Pulmonary artery endothelial cell (primary cell): ENCODE measurements around the gene ATAD3B. TPM values are rescaled to one million over a fixed set of nuclear protein-coding genes. Genes with fewer than 3 reads are reported as not detected.
"Not testable (repeated sequence)": the region's sequence is repeated elsewhere in the genome, so short reads cannot be mapped to it uniquely, and the experiment has no call there.

Source experiments
- DNase-seq: peaks from one replicate; pipeline ENCODE4 v3.0.0-alpha.2; 2011; ENCODE audit warnings: low read depth, low spot score
- total RNA-seq: library from RNA; depleted of rRNA; stranded (reverse); fragments of >200 nt; gene quantifications from 2 replicates; pipeline ENCODE4 v1.2.3, GENCODE V29; 2014

Gene ATAD3B
- 23.6 and 32.2 TPM in 2 replicates for total RNA-seq

DNA sequence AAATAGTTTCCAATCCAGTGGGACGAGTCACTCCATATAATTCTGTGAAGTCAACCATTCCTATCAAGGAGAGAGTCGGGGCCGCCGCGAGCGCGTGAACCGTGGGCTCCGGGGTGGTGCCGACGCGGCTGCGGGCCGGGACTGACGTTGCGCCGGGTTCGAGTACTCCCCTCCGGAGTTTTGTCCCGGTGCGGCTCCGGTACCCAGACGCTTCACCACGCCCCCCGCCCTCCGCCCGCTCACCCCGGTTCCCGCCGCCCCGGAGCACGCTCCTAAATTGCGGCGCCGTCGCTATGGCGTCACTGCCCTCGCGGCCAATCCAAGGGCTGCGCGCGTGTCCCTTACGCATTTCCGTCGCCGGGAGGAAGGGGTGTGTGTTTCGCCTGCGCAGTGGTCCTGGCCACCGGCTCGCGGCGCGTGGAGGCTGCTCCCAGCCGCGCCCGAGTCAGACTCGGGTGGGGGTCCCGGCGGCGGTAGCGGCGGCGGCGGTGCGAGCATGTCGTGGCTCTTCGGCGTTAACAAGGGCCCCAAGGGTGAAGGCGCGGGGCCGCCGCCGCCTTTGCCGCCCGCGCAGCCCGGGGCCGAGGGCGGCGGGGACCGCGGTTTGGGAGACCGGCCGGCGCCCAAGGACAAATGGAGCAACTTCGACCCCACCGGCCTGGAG is at the start of gene ATAD3B:
TSS of gene ATAD3B (plus strand) at position 377 of the 664 bp plus-strand sequence. CDS start at position 497, 120 bp downstream.
- DNase-seq, result peak; percentile 72

DNA sequence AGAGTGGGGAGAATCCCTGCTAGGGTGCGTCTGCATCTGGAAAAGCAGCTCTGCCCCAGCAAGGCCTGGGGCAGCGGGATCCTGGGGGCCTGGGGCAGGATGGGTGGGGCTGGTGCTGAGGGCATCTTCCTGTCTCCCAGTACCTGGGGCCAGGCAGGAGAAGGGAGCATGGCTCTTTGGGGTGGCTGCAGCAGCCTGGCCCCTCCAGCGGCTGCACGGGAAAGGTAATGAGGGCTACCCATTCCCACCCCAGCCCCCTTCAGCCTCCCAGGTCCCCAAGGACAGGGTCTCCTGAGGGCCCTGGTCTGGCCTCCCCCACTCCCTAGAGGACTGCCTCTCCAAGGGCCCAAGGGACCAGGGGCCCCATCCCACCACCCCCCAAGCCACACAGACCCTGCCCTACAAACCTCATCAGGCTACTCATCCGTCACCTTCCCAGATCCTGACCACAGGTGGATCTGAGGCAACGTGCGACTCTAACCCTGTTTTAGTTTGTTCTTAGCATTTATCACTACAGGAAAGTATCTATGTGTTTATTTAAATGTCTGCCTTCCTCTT is 49.6 kb upstream of the ATAD3B start:
- no peak for DNase-seq

DNA sequence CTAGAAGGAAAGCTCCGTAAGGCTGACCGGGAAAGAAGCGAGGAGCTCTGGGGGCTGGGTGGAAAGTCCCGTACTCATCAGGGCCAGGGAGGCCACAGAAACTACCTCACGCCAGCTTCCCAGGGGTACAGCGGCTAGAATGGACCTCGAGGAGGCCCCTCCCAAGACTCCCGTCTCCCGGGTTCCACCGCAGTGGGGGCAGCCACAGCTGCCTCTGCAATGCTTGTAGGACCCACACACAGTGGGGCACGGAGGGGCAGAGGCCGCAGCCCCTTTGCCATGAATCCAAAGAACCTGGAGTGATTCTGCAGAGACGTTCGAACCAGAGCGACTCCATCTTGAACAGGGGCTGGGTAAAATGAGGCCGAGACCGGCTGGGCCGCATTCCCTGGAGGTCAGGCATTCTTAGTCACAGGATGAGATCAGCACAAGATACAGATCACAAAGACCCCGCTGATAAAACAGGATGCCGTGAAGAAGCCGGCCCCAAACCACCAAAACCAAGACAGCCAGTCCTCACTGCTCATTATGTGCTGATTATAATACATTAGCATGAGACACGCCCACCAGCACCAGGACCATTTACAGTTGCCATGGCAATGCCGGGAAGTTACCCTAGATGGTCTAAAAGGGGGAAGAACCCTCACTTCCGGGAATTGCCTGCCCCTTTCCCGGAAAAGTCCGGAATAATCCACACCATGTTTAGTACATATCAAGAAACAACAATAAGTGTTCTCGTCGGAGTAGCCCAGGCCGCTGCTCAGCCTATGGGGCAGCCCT is 48.9 kb upstream of the ATAD3B start:
- no peak for DNase-seq

DNA sequence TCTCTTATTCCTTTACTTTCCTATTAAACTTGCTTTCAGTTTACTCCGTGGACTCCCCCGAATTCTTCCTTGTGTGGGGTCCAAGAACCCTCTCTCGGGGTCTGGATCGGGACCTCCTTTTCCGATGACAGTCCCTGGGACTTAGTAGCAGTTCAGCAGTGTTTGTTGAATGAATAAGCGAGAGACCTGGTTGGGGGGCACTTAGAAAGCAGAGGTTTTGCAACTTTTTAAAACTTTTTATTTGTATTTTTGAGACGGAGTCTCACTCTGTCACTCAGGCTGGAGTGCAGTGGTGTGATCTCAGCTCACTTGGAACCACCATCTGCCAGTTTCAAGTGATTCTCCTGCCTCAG is 48.3 kb upstream of the ATAD3B start:
- no peak for DNase-seq

DNA sequence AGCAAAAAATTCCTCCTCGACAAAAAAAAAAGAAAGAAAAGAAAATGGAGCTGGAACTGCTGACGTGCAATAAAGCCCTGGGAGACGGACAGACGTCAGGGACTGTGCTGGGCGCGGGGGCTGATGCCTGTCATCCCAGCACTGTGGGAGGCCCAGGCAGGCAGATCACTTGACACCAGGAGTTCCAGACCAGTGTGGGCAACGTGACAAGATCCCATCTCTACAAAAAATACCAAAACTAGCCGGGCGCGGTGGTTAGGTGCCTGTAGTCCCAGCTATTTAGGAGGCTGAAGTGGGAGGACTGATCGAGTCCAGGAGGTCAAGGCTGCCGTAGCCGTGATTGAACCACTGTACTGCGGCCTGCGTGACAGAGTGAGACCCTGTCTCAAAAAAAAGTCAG is 46.9 kb upstream of the ATAD3B start:
- DNase-seq, result no peak

DNA sequence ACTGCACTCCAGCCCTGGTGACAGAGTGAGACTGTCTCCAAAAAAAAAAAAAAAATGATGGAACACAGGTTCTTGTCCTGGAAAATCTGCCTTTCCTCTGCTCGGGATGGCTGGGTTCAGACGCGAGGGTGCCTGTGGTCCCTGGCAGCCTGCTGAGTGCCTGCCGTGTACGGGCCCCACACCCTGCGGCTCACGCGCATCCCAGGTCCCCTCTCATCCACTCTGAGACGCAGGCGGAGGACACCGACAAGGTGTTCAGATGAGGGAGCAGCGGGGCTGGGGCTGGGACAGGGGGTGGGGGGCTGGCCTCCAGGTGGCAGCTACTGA is 46.2 kb upstream of the ATAD3B start:
- no peak for DNase-seq

GRCh38 chr1:1425753-1426495 is 45.6 kb upstream of the ATAD3B start:
- no peak for DNase-seq

- no peak for DNase-seq
Measured at GRCh38 chr1:1426496-1427105, 45.0 kb upstream of the ATAD3B start.

- DNase-seq, result no peak
Measured at GRCh38 chr1:1427106-1427819, 44.3 kb upstream of the ATAD3B start.

- no peak for DNase-seq
Measured at GRCh38 chr1:1427820-1428148, 43.8 kb upstream of the ATAD3B start.

DNA sequence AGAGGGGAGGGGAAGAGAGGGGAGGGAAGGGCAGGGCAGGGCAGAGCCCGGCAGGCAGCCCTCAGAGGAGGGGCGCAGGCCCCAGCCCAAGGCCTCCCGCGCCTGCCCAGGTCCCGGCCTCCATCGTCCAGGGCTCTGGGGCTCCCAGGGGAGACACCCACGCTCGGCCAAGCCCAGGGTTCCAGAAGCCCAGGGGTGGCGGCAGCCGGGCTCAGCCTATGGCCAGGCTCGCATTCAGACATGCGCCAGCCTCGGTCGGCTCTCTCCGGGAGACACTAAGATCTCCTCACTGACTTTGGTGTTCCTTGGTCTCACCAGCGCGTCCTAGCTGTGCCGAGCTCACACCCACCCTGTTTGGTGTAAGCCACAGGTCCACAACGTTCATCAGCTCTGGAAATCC is 43.4 kb upstream of the ATAD3B start:
- no peak for DNase-seq

DNA sequence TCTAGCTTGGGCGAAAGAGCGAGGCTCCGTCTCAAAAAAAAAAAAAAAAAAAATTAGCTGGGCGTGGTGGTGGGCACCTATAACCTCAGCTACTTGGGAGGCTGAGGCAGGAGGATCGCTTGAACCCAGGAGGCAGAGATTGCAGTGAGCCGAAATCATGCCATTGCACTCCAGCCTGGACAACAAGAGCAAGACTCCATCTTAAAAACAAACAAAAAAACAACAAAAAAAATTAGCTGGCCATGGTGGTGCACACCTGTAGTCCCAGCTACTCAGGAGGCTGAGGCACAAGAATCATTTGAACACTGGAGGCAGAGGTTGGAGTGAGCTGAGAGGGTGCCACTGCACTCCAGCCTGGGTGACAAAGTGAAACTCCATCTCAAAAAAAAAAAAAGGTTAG is 42.6 kb upstream of the ATAD3B start:
- DNase-seq, result not testable (repeated sequence)

DNA sequence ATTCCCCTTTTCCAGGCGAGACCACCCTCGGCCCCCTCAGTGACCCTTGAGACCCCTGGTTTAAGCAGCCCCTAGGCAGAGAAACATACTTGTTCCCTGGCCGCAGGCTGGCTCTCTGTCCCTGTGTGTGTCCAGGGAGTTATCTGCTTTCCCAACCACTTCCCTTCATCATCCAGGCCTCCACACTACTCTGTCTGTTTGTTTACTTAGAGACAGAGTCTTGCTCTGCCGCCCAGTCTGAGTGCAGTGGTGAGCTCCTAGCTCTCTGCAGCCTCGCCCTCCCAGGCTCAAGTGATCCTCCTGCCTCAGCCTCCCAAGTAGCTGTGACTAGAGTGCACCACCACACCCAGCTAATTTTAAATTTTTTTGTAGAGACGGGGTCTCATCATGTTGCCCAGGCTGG is 41.9 kb upstream of the ATAD3B start:
- DNase-seq, result no peak

DNA sequence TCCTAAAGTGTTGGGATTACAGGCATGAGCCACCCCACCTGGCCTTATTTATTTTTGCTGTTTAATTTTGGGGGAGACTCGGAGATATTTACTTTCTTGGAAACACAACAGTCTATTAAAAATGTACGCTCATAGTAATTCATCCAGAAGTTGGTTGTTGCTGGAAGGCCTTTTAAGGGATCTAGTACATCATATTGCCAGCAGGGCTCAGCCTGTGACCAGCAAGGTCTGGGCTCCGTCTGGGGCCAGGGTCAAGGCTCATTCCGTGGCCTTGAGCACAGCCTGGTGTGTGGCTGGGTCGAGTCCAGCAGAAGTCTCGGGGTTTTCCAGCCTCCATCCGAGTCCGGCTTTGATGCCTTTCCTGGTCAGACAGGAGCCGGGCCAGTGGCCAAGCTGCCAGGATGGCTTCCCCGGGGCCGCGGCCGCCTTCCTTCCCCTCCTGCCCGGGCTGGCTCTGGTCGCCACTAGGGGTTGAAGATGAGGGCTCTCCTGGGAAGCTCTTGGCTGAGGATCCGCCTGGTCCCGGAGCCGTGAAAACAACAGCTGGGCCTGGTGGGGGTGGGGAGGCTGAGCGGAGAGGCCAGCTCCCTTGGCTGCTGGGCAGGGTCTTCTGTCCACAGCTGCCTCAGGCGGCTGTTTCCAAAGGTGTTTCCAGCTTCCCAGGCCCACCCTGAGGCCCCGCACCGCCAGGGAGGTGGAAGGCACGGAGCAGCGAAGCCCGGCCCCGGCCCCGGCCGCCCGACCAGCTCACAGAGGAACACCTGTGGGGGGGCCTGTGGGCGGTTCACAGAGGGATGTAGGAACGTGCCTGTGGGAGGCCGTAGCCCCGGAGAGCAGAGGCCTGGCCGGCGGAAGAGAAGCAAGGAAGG is 41.2 kb upstream of the ATAD3B start:
- DNase-seq, result peak; percentile 55

GRCh38 chr1:1430992-1431844 is 40.3 kb upstream of the ATAD3B start:
- DNase-seq, result no peak

DNA sequence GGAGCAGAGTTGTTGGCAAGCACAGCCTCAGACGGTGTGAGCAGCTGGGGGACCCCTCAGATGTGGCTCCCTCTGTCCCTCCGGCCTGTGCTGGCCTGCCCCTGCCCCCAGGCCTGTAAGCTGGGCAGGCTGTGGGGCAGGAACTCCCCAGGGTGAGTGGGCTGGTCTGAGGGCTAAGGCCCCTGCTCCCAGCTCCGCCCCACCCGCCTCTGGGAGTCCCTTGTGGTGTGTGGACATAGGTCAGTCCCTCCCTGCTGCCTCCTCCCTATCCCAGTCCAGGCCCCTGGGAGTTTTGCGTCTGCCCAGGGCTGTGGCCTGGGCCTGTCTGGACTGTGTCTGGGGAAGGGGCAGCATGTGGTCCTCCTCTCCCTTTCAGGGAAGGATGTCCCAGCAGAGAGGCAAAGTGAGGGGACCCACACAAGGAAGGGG is 39.7 kb upstream of the ATAD3B start:
- no peak for DNase-seq

- DNase-seq, result no peak
Measured at GRCh38 chr1:1432274-1432950, 39.2 kb upstream of the ATAD3B start.

DNA sequence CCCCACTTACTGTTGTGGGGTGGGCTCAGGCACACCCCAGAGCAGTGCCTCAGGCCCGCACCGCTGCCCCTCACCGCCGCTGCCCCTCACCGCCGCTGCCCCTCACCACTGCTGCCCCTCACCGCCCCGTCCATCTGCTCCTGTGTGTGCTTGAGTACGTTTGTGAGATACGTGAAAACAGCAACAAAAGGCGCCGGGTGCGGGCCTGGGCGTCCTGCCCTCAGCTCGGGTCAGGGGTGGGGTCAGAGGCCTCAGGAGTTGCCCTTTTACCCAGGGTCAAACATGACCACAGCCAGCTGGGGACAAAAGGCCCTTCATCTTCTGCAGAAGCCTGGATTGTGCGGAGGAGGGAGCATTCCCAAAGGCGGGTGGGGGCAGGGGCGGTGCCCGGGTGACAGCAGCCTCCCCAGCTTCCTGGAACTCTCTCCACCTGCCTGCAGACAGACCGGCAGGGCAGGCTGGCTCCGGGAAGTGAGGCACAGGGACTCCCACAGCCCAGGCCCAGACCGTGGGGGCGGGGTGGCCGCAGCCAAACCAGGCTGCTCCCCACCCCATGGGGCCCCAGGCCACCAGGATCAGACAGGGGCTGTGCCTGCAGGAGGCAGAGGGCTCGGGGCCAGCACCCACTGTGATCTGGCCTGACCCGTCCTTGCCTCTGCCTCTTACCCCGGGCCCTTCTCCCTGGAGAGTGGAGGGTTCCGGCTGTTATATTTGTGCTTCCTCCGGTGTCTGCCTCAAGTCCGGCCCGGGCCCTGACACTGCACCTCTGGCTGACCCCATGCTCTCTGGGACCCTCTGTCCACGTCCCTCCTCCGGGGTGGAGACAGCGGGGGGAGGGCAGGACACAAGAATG is 38.4 kb upstream of the ATAD3B start:
- no peak for DNase-seq
